ENCODE measurements around the gene INSYN2B. TPM values are rescaled to one million over a fixed set of nuclear protein-coding genes. Genes with fewer than 3 reads are reported as not detected.

The INSYN2B gene
- total and polyA plus RNA-seq, 10 donors: 0.09 to 5.5 (median 1.1) TPM

DNA sequence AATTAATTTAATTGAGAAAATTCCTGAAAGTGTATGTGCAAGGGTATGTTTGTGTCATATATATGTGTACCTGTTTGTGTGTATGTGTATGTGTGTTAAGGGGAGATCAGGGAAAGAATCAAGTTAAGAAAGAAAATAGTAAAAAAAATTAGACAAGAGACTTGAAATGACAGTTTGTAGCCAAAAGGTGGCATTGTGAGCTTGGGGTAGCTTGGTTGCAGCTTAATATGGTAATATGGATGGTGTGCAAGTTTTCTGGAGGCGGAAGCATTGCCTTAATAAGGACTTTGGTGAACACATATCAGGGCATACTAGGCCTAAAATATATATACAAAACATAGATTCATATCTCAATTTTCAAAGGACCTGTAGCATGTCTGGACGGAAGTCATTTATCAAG is 129.9 kb downstream of the INSYN2B start:
- Histone ChIP-seq H3K9me3 (peaks cover 8 to 49% (median 37%) of the 10 kb centered on the region in 8 donors), H3K4me1 (no peaks in the 10 kb centered on the region), H3K36me3 (peaks cover 0 to 92% (median 21%) of the 10 kb centered on the region in 6 donors), H3K27me3 (replicated peaks in 1 of 7) (no peaks in the 10 kb centered on the region), H3K4me3 (no peak overlapping the region), H3K27ac (no peak overlapping the region)
- intact Hi-C loops (cut with DNase I; ENCODE audit: low total_unique reads): no loop called here
- DNase-seq: no peak
- WGBS, 5 donors: 95 to 100% (median 98%) methylated on average over 2 of the region's 2 CpGs
- no peak for TF ChIP-seq POLR2AphosphoS5 (IDR thresholded peaks at IDR 0.05)
- no peak for TF ChIP-seq POLR2A (IDR thresholded peaks at IDR 0.05)
- TF ChIP-seq, protein P1, sequence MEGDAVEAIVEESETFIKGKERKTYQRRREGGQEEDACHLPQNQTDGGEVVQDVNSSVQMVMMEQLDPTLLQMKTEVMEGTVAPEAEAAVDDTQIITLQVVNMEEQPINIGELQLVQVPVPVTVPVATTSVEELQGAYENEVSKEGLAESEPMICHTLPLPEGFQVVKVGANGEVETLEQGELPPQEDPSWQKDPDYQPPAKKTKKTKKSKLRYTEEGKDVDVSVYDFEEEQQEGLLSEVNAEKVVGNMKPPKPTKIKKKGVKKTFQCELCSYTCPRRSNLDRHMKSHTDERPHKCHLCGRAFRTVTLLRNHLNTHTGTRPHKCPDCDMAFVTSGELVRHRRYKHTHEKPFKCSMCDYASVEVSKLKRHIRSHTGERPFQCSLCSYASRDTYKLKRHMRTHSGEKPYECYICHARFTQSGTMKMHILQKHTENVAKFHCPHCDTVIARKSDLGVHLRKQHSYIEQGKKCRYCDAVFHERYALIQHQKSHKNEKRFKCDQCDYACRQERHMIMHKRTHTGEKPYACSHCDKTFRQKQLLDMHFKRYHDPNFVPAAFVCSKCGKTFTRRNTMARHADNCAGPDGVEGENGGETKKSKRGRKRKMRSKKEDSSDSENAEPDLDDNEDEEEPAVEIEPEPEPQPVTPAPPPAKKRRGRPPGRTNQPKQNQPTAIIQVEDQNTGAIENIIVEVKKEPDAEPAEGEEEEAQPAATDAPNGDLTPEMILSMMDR (IDR thresholded peaks at IDR 0.05 in 8 of 11, conservative IDR thresholded peaks at IDR 0.05 in 3 of 11): no peak

DNA sequence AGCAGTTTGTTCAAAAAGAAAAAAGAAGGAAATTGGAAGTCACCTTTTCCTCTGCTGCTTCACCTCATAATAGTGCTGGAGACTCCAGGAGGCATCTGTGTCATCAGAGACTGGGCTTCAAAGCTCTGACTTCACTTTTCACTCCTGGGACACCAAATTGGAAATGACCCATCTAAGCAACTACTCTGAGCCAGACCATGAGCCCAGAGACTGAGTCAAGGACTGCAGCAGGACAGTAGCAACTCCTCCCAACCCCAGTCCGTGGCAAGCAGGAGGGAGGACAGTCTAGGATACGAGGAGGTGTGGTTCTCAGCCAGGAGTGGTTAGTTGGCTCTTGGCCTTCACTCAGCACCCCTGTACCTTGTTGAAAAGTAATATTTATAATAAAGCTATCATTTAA is 131.5 kb downstream of the INSYN2B start:
- no peaks in the 10 kb centered on the region for H3K27me3 ChIP-seq (replicated peaks in 1 of 7)
- no peaks in the 10 kb centered on the region for H3K4me1 ChIP-seq
- no peak for DNase-seq
- intact Hi-C loops (cut with DNase I; ENCODE audit: low total_unique reads): no loop called here
- no peak overlapping the region for H3K4me3 ChIP-seq
- peaks cover 0 to 95% (median 24%) of the 10 kb centered on the region in 6 donors for H3K36me3 ChIP-seq
- no peak overlapping the region for H3K27ac ChIP-seq
- peaks cover 8 to 49% (median 37%) of the 10 kb centered on the region in 8 donors for H3K9me3 ChIP-seq
- TF ChIP-seq POLR2AphosphoS5 (IDR thresholded peaks at IDR 0.05): no peak
- TF ChIP-seq, protein P1 (IDR thresholded peaks at IDR 0.05 in 8 of 11, conservative IDR thresholded peaks at IDR 0.05 in 3 of 11): no peak
- TF ChIP-seq POLR2A (IDR thresholded peaks at IDR 0.05): no peak
- 88 to 97% (median 92%) methylated on average over 2 of the region's 2 CpGs for WGBS, 5 donors

DNA sequence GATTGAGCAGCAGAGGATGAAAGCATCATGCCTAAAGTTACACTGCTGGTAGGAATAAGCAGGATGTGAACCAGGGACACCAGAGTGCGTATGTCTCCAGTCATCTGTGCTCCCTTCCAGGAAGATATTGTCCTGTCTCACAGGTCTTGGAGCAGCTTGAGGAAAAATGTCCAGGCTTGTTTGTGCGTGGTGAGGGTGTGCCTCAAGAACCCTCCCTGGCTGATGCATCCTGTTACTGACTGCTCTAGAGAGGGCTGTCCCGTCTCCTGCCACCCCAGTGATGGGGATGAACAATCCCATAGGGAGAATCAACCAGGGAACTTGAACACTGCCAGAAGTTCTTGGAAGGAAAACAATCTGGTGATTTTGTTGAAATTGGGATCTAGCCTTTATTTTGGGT is 132.0 kb downstream of the INSYN2B start:
- Histone ChIP-seq H3K4me3 (no peak overlapping the region), H3K27ac (no peak overlapping the region), H3K4me1 (no peaks in the 10 kb centered on the region), H3K27me3 (replicated peaks in 1 of 7) (no peaks in the 10 kb centered on the region), H3K9me3 (peaks cover 8 to 49% (median 37%) of the 10 kb centered on the region in 8 donors), H3K36me3 (peaks cover 0 to 98% (median 24%) of the 10 kb centered on the region in 6 donors)
- intact Hi-C loops (cut with DNase I; ENCODE audit: low total_unique reads): no loop called here
- 75 to 99% (median 90%) methylated on average over 3 of the region's 3 CpGs for WGBS, 5 donors
- TF ChIP-seq POLR2AphosphoS5 (IDR thresholded peaks at IDR 0.05) (no peak), POLR2A (IDR thresholded peaks at IDR 0.05) (no peak)
- TF ChIP-seq, protein P1 (IDR thresholded peaks at IDR 0.05 in 8 of 11, conservative IDR thresholded peaks at IDR 0.05 in 3 of 11): no peak
- DNase-seq: no peak

DNA sequence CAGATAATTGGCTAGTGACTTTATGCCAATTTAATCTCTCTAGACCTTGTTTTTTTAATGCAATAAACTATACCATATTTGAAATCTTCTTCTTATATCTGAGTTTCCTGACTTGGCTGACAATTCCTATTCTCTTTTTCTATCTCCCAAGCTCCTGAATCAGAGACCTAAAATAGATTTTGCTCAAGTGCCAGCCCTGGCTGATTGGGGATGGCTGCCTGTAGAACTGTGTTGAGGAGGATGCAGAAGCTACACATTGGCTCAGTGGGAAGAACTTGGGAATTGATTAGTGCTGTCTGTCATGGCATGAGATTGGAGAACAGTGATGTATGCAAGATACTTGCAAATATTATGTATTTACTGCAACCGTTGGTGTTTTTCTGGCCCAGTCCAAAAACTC is 132.8 kb downstream of the INSYN2B start:
- H3K27ac ChIP-seq: no peak overlapping the region
- peaks cover 8 to 43% (median 34%) of the 10 kb centered on the region in 8 donors for H3K9me3 ChIP-seq
- no peak overlapping the region for H3K4me3 ChIP-seq
- DNase-seq: no peak
- no peaks in the 10 kb centered on the region for H3K27me3 ChIP-seq (replicated peaks in 1 of 7)
- intact Hi-C loops (cut with DNase I; ENCODE audit: low total_unique reads): no loop called here
- TF ChIP-seq, protein P1 (IDR thresholded peaks at IDR 0.05 in 8 of 11, conservative IDR thresholded peaks at IDR 0.05 in 3 of 11): no peak
- TF ChIP-seq POLR2A (IDR thresholded peaks at IDR 0.05): no peak
- no peak for TF ChIP-seq POLR2AphosphoS5 (IDR thresholded peaks at IDR 0.05)
- WGBS, 5 donors: 85 to 100% (median 95%) methylated on average over 1 of the region's 1 CpG
- peaks cover 0 to 98% (median 25%) of the 10 kb centered on the region in 6 donors for H3K36me3 ChIP-seq
- no peaks in the 10 kb centered on the region for H3K4me1 ChIP-seq

All from spleen (tissue), 11 donors.